CMK (cell line): ENCODE results near the gene SH3RF3.

Experiments
- DNase-seq: peaks from one replicate; pipeline ENCODE4 v3.0.0-alpha.2; 2010; ENCODE audit warnings: low read depth

SH3RF3 gene

GRCh38 chr2:109436610-109437225, 307.7 kb downstream of the SH3RF3 start:
- no peak for DNase-seq

GRCh38 chr2:109437325-109438090, 308.5 kb downstream of the SH3RF3 start:
- DNase-seq = no peak

- no peak for DNase-seq
Measured at GRCh38 chr2:109438146-109438545, 309.1 kb downstream of the SH3RF3 start.

GRCh38 chr2:109438773-109439389, 309.9 kb downstream of the SH3RF3 start:
- no peak for DNase-seq

- DNase-seq = no peak
Measured at GRCh38 chr2:109439390-109439786, 310.4 kb downstream of the SH3RF3 start.

GRCh38 chr2:109439986-109440385, 311.0 kb downstream of the SH3RF3 start:
- no peak for DNase-seq

- no peak for DNase-seq
Measured at GRCh38 chr2:109440499-109441156, 311.6 kb downstream of the SH3RF3 start.

- no peak for DNase-seq
Measured at GRCh38 chr2:109442715-109443319, 313.8 kb downstream of the SH3RF3 start.

GRCh38 chr2:109444916-109445315, 315.9 kb downstream of the SH3RF3 start:
- no peak for DNase-seq

GRCh38 chr2:109446278-109447131, 317.5 kb downstream of the SH3RF3 start:
- no peak for DNase-seq

GRCh38 chr2:109447251-109447661, 318.3 kb downstream of the SH3RF3 start:
- DNase-seq = no peak

- DNase-seq = no peak
Measured at GRCh38 chr2:109447776-109448175, 318.8 kb downstream of the SH3RF3 start.

GRCh38 chr2:109448207-109448606, 319.2 kb downstream of the SH3RF3 start:
- no peak for DNase-seq

- DNase-seq = no peak
Measured at GRCh38 chr2:109448946-109449788, 320.2 kb downstream of the SH3RF3 start.

- DNase-seq = no peak
Measured at GRCh38 chr2:109450574-109451273, 321.7 kb downstream of the SH3RF3 start.

- no peak for DNase-seq
Measured at GRCh38 chr2:109451671-109452070, 322.7 kb downstream of the SH3RF3 start.

GRCh38 chr2:109452318-109453305, 323.6 kb downstream of the SH3RF3 start:
- no peak for DNase-seq

GRCh38 chr2:109453371-109453995, 324.5 kb downstream of the SH3RF3 start:
- DNase-seq = no peak
